ENCODE data around the gene CLEC17A. TPM values are rescaled to one million over a fixed set of nuclear protein-coding genes. Genes with fewer than 3 reads are reported as not detected.

Gene CLEC17A, protein sequence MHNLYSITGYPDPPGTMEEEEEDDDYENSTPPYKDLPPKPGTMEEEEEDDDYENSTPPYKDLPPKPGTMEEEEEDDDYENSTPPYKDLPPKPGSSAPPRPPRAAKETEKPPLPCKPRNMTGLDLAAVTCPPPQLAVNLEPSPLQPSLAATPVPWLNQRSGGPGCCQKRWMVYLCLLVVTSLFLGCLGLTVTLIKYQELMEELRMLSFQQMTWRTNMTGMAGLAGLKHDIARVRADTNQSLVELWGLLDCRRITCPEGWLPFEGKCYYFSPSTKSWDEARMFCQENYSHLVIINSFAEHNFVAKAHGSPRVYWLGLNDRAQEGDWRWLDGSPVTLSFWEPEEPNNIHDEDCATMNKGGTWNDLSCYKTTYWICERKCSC
- polyA plus RNA-seq (2013, experiment 1 of 2) = not detected
- not detected for polyA plus RNA-seq (2013, experiment 2 of 2)

DNA sequence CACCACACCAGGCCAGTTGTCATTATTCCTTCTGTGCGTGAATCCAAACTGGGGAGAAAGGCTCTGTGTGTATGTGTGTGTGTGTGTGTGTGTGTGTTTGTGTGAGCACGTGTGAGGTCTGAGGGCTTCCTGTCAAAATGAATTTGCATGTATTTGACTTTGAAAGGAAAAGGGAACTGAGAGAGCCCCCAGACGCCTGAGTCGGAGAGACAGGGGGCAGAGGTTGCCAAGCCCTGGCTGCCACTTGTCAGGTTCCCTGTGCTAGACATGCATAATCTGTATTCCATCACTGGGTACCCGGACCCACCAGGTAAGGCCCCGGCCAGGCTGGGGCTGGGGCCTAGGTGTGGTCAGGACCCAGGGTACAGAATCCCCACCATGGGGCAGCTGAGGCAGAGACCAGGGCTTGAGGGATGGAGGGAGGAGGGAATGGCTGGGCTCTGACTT lies at the start of gene CLEC17A:
CLEC17A (plus strand) TSS at position 191 of the 447 bp plus-strand sequence; CDS start at position 268, 77 bp downstream.
- WGBS = 67% methylated on average over 4 of the region's 6 CpGs

DNA sequence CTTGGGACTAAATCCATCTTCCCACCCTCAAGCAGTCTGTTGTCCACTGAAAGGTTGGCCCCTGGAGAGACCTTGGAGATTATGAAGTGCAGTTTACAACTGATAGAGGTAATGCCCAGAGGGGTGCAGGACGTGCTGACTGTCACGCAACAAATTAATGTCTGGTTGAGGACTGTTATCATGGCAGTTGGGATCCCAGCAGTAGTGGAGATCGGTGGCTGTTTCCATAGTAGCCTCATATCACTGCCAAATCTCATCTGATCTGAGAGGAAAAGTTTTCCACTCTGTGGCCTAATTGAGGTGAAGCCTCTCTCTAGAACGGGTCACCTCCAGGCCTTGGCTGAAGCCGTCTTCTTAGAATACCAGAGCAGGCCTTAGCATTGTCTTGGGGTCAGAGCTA lies 49.4 kb upstream of the CLEC17A start:
- H3K27ac ChIP-seq (ENCODE audit: low read length, poor library complexity, severe bottlenecking) = no peak overlapping the region
- H2BK5ac ChIP-seq (ENCODE audit: low read depth, low read length, poor library complexity, severe bottlenecking) = no peak overlapping the region
- no peak overlapping the region for H3K4ac ChIP-seq (ENCODE audit: low read depth in 1 of 2, low read length in 2 of 2)
- no peak overlapping the region for H2BK15ac ChIP-seq (ENCODE audit: low read depth, poor library complexity, severe bottlenecking)
- no peak for DNase-seq
- no peak overlapping the region for H3K14ac ChIP-seq (ENCODE audit: low read length in 2 of 2)
- H4K91ac ChIP-seq (ENCODE audit: low read length) = no peak overlapping the region
- peaks cover 0 to 5% of the 10 kb centered on the region in 2 experiments for H3K36me3 ChIP-seq (ENCODE audit: control insufficient read depth in 1 of 2, insufficient read depth in 2 of 2, low read depth in 1 of 2, low read length in 2 of 2)
- peaks cover 23% of the 10 kb centered on the region for H3K4me1 ChIP-seq (ENCODE audit: control insufficient read depth, insufficient read depth, low read depth, low read length)
- no peaks in the 10 kb centered on the region for H3K27me3 ChIP-seq (ENCODE audit: control insufficient read depth in 1 of 2, insufficient read depth in 1 of 2, low read length in 2 of 2)
- H3K18ac ChIP-seq (ENCODE audit: low read depth in 1 of 2, low read length in 2 of 2) = no peak overlapping the region
- WGBS = 94% methylated on average over 4 of the region's 5 CpGs
- no peak overlapping the region for H2AK5ac ChIP-seq (ENCODE audit: low read length, severe bottlenecking)
- no peaks in the 10 kb centered on the region for H3K9me3 ChIP-seq (ENCODE audit: control insufficient read depth, low read length)
- no peak overlapping the region for H3K4me2 ChIP-seq (ENCODE audit: low read length, poor library complexity, severe bottlenecking)
- no peak overlapping the region for H3K9ac ChIP-seq (ENCODE audit: low read length)
- no peak overlapping the region for H3K23ac ChIP-seq (ENCODE audit: low read length in 2 of 2)
- H2BK12ac ChIP-seq (ENCODE audit: low read length in 2 of 2) = no peak overlapping the region
- H3K79me1 ChIP-seq (replicated peaks; ENCODE audit: low read length, poor library complexity, severe bottlenecking) = peaks cover 31% of the 10 kb centered on the region
- H3K4me3 ChIP-seq (ENCODE audit: insufficient read depth in 1 of 2, low read depth in 1 of 2, low read length in 2 of 2) = no peak overlapping the region
- no peak overlapping the region for H2BK120ac ChIP-seq (ENCODE audit: low read depth, low read length)
- no peak overlapping the region for H2AFZ ChIP-seq (ENCODE audit: low read depth, low read length)
- H4K8ac ChIP-seq (ENCODE audit: low read length) = no peak overlapping the region

More for the DNA sequence above, at the start of gene CLEC17A:
- no peak within 1 kb of the TSS for H4K8ac ChIP-seq (ENCODE audit: low read length)
- no peak within 1 kb of the TSS for H2BK15ac ChIP-seq (ENCODE audit: low read depth, poor library complexity, severe bottlenecking)
- no peak within 1 kb of the TSS for H2AFZ ChIP-seq (ENCODE audit: low read depth, low read length)
- H3K4me2 ChIP-seq (ENCODE audit: low read length, poor library complexity, severe bottlenecking) = no peak within 1 kb of the TSS
- H3K36me3 ChIP-seq (ENCODE audit: control insufficient read depth in 1 of 2, insufficient read depth in 2 of 2, low read depth in 1 of 2, low read length in 2 of 2) = no peaks in the 10 kb centered on the region
- no peak within 1 kb of the TSS for H3K23ac ChIP-seq (ENCODE audit: low read length in 2 of 2)
- no peak within 1 kb of the TSS for H3K9ac ChIP-seq (ENCODE audit: low read length)
- DNase-seq = no peak
- no peak within 1 kb of the TSS for H2BK12ac ChIP-seq (ENCODE audit: low read length in 2 of 2)
- no peak within 1 kb of the TSS for H2BK5ac ChIP-seq (ENCODE audit: low read depth, low read length, poor library complexity, severe bottlenecking)
- no peaks in the 10 kb centered on the region for H3K9me3 ChIP-seq (ENCODE audit: control insufficient read depth, low read length)
- H4K91ac ChIP-seq (ENCODE audit: low read length) = no peak within 1 kb of the TSS
- no peak within 1 kb of the TSS for H3K4ac ChIP-seq (ENCODE audit: low read depth in 1 of 2, low read length in 2 of 2)
- H3K27ac ChIP-seq (ENCODE audit: low read length, poor library complexity, severe bottlenecking) = no peak within 1 kb of the TSS
- no peak within 1 kb of the TSS for H3K18ac ChIP-seq (ENCODE audit: low read depth in 1 of 2, low read length in 2 of 2)
- H3K79me1 ChIP-seq (replicated peaks; ENCODE audit: low read length, poor library complexity, severe bottlenecking) = no peaks in the 10 kb centered on the region
- no peak within 1 kb of the TSS for H3K14ac ChIP-seq (ENCODE audit: low read length in 2 of 2)
- no peak within 1 kb of the TSS for H3K4me3 ChIP-seq (ENCODE audit: insufficient read depth in 1 of 2, low read depth in 1 of 2, low read length in 2 of 2)
- no peak within 1 kb of the TSS for H2AK5ac ChIP-seq (ENCODE audit: low read length, severe bottlenecking)
- H3K27me3 ChIP-seq (ENCODE audit: control insufficient read depth in 1 of 2, insufficient read depth in 1 of 2, low read length in 2 of 2) = no peaks in the 10 kb centered on the region
- no peak within 1 kb of the TSS for H2BK120ac ChIP-seq (ENCODE audit: low read depth, low read length)
- H3K4me1 ChIP-seq (ENCODE audit: control insufficient read depth, insufficient read depth, low read depth, low read length) = peaks cover 1% of the 10 kb centered on the region

DNA sequence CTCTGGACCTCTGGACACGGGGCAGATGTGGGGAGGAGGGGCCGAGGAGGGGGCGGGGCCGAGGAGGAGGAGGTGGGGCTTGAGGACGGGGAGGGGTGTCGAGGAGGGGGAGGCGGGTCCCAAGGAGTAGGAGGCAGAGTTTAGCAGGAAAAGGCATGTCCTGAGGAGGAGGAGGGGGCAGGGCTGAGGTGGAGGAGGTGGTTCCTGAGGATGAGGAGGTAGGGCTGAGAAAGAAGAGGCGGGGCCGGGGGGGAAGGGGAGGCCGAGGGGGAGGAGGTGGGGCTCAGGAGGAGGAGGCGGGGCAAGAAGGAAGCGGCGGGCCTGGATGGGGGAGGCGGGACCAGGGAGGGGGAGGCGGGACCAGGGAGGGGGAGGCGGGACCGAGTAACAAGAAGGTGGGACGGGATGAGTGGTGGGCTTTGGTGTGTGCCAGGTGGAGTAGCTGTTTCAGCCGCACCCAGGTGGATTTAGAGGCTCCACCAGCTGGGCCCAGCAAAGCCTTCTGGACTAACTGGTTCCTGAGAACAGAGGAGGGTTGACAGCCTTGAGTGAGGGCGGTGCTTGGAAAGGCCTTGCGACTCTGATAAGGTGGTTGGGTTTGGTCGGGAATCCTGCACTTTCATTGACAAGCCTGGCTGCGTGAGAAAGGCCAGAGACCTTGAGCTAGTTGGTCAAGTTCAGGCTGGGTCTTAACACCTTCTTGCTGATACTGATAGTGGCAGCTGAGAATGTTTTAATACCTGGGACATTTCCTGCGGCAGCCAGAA lies 45.8 kb upstream of the CLEC17A start:
- DNase-seq = peak; percentile 62
- Histone ChIP-seq H3K27ac (ENCODE audit: low read length, poor library complexity, severe bottlenecking) (no peak overlapping the region), H3K36me3 (ENCODE audit: control insufficient read depth in 1 of 2, insufficient read depth in 2 of 2, low read depth in 1 of 2, low read length in 2 of 2) (peaks cover 5 to 14% of the 10 kb centered on the region in 2 experiments), H3K18ac (ENCODE audit: low read depth in 1 of 2, low read length in 2 of 2) (no peak overlapping the region), H2BK5ac (ENCODE audit: low read depth, low read length, poor library complexity, severe bottlenecking) (no peak overlapping the region), H3K9ac (ENCODE audit: low read length) (no peak overlapping the region), H3K79me1 (replicated peaks; ENCODE audit: low read length, poor library complexity, severe bottlenecking) (peaks cover 37% of the 10 kb centered on the region), H3K27me3 (ENCODE audit: control insufficient read depth in 1 of 2, insufficient read depth in 1 of 2, low read length in 2 of 2) (no peaks in the 10 kb centered on the region), H2AFZ (ENCODE audit: low read depth, low read length) (no peak overlapping the region), H4K91ac (ENCODE audit: low read length) (no peak overlapping the region), H2BK15ac (ENCODE audit: low read depth, poor library complexity, severe bottlenecking) (no peak overlapping the region), H4K8ac (ENCODE audit: low read length) (peak overlapping the region; percentile 27), H3K4me2 (ENCODE audit: low read length, poor library complexity, severe bottlenecking) (no peak overlapping the region), H2BK12ac (ENCODE audit: low read length in 2 of 2) (no peak overlapping the region), H2BK120ac (ENCODE audit: low read depth, low read length) (peak overlapping the region; percentile 83), H3K4ac (ENCODE audit: low read depth in 1 of 2, low read length in 2 of 2) (no peak overlapping the region), H2AK5ac (ENCODE audit: low read length, severe bottlenecking) (no peak overlapping the region), H3K9me3 (ENCODE audit: control insufficient read depth, low read length) (no peaks in the 10 kb centered on the region), H3K4me1 (ENCODE audit: control insufficient read depth, insufficient read depth, low read depth, low read length) (peaks cover 13% of the 10 kb centered on the region), H3K14ac (ENCODE audit: low read length in 2 of 2) (no peak overlapping the region), H3K23ac (ENCODE audit: low read length in 2 of 2) (no peak overlapping the region), H3K4me3 (ENCODE audit: insufficient read depth in 1 of 2, low read depth in 1 of 2, low read length in 2 of 2) (no peak overlapping the region)
- 43% methylated on average over 20 of the region's 24 CpGs for WGBS

Data from mesenchymal stem cell (in vitro differentiated cells and primary cell).